HG03457 (cell line): ENCODE results near the gene ATP11A.
"Not testable (repeated sequence)": the region's sequence is repeated elsewhere in the genome, so short reads cannot be mapped to it uniquely, and the experiment has no call there.

Source experiments
- ATAC-seq: cut with Tn5 transposase; IDR thresholded peaks from one replicate; pipeline ENCODE4 v1.9.1; 2021; ENCODE audit warnings: moderate number of reproducible peaks; ENCODE audit not compliant: unreplicated experiment

Gene ATP11A

DNA sequence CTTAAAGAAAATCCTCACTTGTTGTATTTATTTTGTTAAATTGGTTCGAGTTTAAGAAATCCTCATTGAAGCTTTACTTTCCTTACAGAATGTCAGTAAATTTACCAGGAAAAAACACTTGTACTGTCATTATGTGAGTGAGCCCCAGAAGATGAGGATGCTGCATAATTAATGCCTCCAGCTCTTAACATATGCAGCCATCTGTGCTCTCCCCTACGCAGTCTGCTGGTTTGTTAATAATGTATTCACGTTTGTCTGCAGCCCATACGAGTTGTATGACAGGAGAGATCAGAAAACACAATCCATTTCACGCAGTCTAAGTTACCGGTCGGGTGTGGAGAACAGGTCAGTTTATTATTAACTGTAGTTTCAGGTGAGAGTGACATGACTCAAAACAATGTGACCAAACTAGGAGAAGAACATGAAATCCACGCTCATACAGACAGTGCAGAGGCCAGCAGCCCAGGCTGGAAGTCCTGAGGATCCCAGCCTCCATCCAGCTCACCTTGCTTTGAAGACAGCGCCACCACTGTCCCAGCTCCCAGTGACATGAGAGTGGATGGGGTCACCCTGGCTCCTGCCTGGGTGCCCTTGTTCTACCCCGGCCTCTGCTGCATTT, 19.8 kb upstream of the ATP11A start:
- ATAC-seq, result no peak

DNA sequence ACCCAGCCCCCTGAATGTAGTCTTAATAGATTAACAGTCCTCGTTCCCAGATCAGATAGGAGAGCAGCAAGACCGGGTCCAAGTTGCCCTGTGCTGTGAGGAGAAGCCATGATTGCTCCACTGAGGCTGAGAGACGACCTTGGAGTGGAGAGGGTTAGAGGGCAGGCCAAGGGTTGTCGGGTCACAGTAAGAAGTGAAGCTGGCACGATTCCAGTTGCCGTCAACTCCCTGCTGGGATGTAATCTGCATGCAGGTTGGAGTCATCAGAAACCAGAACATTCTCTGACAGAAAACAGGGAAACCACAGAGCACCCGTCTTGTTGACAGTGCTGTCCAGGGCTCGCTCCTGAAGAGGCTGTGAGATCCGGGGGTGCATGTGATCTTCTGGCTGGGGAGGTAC, 19.0 kb upstream of the ATP11A start:
- no peak for ATAC-seq

DNA sequence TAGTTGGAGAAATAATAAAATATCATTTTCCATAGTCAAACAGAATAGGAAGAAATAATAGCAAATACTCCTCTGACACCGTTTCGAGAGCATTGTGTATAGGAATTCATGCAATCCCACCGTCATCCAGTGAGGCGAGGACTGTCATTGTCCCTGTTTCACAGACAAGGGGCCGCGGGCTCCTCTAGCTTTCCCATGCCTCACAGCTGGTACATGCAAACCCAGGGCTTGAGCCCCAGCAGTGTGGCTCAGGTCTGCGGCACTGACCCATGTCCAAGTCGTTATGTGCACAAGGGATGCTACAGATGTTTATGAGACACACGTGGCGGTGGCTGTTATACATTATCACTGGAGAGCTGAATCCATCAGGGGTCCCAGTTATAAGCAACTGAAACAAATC, 18.5 kb upstream of the ATP11A start:
- ATAC-seq, result no peak

DNA sequence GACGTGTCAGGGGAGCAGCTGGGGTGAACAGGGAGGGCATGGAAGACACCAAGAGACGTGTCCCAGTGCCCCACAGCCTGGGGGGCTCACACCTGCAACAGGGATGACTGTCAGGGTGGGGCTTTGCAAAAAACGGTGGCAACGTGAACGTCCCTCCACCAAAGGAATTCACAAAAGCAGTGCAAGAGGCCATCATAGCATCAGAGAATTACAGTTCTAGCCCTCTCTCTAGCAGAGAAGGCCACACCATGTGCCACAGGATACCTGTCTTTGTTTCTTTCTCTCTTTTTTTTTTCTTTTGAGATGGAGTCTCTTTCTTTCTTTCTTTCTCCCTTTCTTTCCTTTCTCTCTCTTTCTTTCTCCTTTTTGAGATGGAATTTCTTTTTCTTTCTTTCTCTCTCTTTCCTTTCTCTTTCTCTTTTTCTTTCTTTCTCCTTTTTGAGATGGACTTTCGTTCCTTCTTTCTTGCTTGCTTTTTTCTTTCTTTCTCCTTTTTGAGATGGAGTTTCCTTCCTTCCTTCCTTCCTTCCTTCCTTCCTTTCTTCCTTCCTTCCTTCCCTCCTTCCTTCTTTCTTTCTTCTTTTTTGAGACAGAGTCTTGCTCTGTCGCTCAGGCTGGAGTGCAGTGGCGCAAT, 17.1 kb upstream of the ATP11A start:
- ATAC-seq, result no peak

DNA sequence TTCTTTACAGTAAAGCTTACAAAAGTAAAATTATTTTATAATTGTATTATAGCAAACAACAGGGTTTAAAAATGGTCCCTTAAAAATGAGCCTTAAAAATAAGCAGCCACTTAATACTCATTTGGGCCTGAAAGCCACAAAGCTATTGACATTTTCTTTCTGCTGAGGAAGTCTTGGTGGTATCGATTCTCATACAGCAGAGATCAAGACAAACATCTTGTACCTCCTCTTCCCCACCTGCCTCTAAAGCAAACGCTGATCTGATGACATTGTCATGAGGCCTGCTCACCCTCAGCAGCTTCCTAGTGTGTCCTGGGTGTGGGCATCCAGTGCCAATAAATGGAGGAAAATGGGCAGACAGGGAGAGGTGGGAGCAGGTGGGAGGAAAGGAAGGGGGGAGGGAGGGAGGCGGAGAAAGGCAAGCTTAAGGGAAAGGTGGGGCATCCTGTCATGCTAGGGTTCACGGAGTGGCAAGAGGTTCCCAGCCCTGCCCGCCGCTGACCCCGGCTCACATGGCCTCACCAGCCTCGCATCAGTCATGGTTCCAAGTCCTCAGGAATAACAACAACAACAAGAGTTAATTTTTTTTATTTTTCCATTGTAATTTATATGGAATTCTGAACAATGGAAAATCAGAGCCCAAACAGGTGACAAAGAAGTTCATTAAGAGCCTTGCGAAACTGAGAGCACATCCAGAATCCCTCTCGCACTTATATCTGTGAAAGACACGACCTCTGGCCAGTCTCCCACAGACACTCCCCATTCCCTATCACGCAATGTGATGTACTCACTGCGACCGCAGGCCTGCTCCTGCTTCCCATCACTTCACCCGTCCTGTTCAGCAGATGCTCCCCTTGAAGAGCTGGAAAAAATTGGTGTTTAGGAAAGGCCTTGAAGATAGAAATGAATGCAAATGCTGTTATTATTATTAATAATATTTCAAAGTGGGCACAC, 15.1 kb upstream of the ATP11A start:
- no peak for ATAC-seq

DNA sequence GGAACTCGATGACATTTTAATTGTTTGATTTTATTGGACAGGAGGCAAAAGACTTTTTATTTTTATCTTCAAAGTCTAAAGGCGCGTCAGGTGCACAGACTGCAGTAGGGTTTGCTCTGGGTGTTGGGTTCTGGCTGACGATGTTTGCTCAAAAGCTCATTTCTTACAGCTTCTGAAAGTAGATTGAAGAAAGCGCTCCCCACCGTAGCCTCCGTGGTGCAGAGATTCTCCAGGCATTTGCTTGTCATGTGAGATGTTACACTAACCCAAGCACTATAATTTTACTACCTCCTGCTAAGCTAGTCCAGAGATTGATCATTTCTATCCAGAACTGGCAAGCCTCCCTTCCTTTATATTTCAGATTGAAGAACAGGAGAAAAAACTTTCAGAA, 14.5 kb upstream of the ATP11A start:
- no peak for ATAC-seq

DNA sequence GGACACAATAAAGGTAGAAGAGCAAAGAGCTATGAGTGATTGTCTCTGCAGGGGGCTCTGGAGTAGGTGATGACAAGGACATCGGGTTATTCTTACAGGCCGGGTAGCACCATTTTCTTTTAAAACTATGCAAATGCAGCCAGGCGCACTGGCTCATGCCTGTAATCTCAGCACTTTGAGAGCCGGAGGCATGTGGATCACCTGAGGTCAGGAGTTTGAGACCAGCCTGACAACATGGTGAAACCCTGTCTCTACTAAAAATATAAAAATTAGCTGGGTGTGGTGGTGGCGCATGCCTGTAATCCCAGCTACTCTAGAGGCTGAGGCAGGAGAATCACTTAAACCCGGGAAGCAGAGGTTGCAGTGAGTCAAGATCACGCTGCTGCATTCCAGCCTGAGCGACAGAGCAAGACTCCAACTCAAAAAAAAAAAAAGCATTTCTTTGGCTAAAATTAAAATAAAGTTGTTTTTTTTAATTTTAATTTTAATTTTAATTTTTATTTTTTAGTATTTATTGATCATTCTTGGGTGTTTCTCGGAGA, 12.3 kb upstream of the ATP11A start:
- ATAC-seq, result not testable (repeated sequence)

DNA sequence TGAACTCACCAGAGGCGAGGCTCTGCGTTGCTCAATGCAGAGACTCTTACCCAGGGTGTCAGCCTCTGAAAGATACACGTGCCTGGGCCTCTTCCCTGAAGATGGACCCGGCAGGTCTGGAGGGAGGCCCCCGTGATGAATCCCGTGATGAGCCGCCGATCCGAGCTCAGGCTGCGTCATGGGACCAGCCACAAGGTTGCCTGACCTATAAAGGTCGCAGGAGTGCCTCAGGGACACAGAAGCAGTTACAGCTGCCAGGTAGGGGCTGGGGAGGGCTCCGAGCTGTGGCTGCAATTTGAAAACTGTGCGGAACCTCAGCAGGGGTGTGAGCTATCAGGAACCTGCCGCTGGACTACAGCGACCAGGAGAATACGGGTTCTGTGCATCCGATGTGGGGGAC, 10.5 kb upstream of the ATP11A start:
- no peak for ATAC-seq

DNA sequence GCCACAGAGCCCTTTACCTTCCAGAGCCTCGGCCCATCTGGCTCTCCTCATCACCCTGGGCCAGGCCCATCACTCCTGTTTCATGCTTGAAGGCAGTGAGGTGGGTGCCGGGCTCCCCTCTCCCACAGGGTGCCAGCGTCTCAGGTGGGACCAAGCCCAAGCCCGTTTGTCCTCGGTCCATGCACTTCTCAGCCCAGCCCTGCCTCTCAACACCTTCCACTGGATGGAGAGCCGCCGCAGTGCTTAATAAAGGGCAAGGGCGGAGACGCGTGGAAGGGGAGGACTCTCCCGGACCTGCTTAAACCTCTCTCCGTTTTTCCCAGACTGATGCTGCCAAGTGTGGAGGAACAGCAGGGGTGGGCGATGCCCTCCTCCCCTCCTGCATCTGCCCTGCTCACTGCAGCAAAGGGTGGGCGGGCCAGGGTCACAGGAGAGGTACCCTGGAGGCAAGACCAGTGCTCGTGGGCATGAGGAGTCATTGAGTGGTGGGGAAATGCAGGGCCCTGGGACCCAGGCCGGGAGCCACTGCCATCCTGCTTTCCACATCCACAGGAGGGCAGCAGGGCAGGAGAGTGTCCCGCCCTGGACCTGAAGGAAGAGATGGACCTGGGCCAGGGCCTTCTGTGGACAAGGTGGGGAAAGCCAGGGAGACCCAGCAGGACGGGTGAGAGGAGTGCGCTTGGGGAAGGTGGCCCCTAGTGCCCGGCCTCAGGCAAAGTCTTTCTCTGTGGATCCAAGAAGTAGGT, 9.7 kb upstream of the ATP11A start:
- ATAC-seq, result no peak

DNA sequence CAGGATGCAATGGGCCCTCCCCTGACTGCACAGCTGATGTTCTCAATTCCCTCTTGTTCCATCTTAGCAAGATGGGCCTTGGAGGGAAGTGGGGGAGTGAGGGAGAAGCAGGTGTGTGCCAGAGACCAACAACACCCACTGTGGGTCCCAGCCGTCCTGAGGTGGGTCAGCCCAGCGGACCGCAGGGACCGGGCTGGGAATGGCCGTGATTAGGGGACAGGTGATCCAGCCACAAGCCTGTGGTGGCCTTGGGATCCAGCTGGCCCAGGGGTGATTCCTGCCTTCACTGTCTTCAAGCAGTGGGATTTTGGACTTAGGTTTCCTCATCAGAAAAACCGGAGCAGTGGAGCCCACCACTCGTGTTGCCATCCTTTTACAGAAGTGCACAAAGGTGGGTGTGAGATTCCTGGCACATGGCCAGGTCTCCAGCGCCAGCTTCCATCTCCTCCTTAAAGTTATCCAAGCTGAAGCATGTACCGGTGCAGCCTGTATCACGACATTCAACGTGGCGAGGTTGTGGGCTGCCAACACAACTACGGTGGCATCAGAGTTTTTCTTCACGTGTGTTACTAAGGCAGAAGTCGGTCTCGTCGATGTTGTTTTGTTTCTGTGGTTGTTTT, 9.0 kb upstream of the ATP11A start:
- no peak for ATAC-seq

DNA sequence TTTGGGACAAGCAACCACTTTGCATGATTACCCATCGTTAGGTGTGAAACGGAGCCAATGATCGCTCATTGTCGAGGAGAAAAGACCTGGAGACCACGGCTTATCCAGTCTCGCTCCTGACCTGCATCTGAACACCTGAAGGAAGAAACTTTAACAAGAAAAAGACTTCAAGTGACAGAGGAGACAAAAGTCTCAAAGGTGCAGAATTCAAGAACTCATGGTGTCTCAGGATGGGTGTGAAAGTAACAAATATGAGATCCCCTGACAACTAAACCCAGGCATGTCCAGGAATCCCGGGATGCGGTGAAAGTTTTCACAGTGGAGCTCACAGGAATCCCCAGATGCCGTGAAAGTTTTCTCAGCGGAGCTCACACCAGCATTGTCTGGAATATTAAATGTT, 6.3 kb upstream of the ATP11A start:
- ATAC-seq, result no peak

DNA sequence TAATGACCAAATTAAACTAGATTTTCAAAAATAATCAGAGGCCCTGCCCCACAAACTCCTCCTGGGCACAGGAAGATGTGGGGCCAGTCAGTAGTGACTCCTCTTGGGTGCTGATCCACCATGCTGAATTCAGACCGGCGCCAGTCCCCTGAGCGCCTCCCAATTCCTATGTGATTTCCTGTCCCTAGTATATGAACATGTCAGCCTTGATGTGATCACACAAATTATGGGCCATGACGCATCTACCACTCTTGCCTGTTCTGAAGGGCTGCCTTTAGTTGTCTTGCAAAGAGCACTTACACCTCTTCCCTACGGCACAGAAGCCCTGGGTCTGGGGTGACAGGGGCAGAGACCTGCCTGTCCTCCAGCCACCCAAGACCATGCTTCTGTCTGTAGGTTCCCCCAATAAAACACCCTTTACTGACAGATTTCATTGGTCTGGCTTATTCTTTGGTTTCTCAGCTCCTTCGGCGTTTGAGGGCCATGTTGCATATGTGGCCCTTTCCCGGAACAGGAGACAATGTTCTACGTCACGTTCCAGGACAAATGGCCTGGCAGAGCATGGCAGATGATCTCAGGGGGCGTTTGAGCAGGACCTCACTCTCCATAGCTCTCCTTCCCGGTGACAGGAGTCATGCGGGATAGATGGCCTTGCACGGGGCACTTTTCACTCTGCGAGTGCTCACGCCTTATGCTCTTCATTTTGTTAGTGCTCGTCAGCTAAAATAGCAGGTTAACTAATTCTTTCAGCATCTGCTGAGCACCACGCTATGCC, 5.6 kb upstream of the ATP11A start:
- no peak for ATAC-seq

DNA sequence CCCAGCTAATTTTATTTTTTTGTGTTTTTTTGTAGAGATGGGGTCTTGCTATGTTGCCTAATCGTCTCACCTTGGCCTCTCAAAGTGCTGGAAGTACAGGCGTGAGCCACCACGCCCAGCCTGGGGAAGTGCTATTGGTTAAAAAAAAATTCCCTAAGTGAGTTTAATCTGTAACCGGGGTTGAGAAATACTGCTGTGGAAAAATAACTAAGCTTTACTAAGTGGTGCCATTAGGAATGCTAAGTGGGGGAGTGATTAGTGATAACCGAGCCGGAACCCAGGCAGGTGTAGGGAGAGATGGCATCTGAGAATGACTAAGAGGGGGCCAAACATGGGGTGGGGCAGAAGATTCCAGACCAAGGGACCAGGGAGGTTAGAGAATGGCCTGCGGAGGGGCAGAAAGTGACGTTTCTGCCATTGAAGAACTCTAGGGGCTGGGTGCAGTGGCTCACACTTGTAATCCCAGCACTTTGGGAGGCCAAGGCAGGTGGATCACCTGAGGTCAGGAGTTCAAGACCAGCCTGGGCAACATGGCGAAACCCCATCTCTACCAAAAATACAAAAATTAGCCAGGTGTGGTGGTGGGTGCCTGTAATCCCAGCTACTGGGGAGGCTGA, 4.5 kb upstream of the ATP11A start:
- ATAC-seq, result not testable (repeated sequence)

DNA sequence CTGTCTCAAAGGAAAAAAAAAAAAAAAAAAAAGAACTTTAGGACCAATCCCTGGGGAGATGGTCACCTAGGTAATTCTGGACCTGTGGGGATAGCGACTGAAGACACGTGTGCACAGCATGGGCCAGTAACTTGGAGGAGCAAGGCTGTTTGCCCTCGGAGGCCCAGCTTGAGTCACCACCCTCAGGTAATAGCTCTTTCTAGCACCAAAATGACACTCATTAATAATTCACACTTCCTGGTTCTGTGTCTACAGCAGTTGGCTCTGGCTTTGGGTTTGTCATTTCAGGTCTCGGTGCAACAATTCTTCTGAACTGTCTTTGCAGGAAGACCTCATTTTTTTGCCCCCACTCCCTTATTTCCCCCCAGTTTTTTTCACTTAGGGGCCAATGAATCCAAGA, 3.9 kb upstream of the ATP11A start:
- no peak for ATAC-seq

DNA sequence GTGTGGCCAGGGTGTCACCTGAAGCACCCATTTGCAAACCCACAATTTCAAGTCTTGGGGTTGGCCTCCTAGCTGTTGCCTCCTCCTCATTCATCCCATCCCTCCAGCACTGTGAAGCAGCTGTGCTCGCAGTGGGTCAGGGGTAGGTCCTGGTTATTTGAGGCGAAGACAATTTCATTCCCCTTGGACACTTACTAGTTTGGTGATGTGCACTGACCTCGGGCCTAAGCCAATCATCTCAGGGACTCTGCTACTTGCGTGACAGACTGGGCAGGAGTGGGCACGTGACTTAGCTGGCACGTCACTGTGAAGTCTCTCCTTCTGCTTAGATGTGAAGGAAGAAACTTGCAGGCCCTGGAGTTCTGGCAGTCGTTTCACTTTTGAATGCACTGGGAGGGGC, 3.5 kb upstream of the ATP11A start:
- ATAC-seq, result no peak

DNA sequence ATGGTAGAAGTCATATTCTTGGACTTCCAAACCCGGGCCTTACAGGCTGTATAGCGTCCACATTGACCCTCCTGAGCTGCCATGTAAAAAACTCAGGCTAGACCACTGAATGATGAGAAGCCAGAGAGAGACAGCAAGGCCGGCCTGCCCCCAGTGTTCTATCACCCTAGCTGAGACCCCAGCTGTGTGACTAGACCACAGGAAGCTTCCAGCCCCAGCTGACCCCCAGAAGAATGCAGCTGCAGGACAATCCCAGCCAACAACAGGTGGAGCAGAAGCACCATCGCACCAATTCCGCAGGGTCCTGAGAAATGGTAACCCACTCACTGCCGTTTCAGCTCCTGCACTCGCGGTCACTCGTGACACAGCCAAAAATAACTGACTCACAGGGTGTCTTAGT, 2.9 kb upstream of the ATP11A start:
- no peak for ATAC-seq

DNA sequence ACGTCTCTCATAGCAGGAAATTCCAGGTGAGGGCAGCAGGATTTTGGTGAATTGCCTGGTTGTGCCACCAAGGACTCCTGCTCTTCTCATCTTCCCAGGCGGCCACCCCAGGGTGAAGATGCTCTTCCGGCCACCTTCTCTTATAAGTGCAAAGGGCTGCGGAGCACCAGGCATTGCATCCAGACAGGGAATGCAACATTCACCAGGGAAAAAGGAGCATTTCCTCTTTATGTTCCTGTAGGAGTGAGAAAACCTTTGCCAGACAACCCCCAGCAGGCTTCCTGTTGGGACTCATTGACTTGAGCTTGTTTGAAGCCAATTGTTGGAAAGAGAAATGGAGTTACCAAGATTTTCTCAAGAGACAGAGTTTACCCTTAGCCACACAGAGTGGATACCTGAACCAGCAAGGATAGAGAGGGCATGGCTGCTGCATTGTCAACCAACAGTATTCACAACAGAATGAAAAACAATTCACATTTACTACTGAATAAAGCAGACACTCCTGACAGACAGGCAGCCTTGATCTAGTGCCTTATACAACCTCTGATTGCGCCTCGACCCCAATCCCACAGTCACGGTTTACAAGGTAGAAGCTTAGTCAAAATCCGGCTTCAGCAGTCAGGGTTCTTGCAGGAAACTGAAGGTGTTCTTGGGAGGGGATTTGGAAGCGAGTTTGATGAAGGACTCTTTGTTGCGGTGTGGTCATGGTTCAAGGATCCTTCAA, 1.8 kb upstream of the ATP11A start:
- ATAC-seq, result no peak

DNA sequence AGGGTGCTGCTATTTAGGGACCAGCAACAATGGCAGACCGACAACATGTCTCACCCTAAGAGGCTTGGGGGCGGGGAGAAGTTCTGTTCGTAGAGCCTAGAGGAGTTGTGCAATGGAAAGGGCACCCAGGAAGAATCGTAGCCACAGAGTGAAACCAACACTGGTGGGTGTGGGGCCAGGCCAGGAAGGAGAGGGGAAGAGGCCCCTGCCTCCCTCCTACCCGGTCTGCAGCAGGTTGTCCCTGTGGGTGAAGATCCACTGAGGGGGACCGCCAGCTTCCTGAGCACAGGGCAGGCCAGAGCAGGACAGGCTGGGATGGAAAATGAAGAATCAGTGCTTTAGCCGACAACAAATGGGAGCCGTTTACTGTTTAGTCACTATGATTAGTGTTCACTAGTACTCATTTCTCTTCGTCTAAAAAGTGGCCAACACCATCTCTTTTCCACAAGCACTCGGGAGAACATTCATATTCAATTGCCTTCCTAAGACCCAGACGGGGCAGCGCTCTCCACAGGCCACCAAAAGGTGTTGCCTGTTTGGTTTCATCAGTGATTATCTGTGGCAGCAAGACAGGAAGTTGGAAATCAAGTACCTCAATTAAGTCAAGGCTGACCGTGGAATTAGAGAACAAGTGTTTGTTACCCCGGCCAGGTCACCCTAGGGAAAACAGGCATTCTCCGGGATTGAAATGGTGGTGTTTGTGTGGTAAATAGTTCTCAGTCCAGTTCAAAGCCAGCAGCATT, 1.1 kb upstream of the ATP11A start:
- no peak for ATAC-seq
